ENCODE measurements around the gene ARFIP2. TPM values are rescaled to one million over a fixed set of nuclear protein-coding genes. Genes with fewer than 3 reads are reported as not detected.

ARFIP2 gene
- total RNA-seq, 1 experiment from 2014 or later: 55.1 TPM

DNA sequence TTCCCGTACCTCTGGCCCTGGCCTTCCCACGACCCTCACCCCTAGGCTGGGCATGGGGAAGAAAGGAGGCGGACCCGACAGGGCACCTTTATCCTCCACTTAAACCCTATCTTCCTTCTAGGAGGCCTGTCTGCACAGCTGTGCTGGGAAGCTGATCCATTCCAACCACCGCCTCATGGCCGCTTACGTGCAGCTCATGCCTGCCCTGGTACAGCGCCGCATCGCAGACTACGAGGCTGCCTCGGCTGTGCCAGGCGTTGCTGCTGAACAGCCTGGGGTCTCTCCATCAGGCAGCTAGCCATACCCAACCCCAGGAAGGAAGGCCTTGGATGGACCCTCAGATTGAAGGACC is 769 bp upstream of the ARFIP2 start:
- Histone ChIP-seq H3K27ac (ENCODE audit: insufficient read length, low read depth, low read length) (peak overlapping the region; percentile 29), H2BK120ac (ENCODE audit: low read depth, low read length, poor library complexity, severe bottlenecking) (no peak overlapping the region), H3K79me2 (ENCODE audit: insufficient read depth, low read length) (peaks cover 18% of the 10 kb centered on the region; the same call in 1 of the 2 replicates), H3K18ac (ENCODE audit: insufficient read length, low read depth, low read length) (peak overlapping the region; percentile 78), H3K4ac (ENCODE audit: low read depth, low read length) (peak overlapping the region; percentile 13; the same call in 1 of the 2 replicates), H4K20me1 (ENCODE audit: control insufficient read depth, insufficient read depth, insufficient read length) (no peaks in the 10 kb centered on the region), H2AFZ (ENCODE audit: low read length) (no peak overlapping the region), H2BK15ac (ENCODE audit: low read depth, low read length) (no peak overlapping the region), H2BK20ac (ENCODE audit: low read depth, low read length, poor library complexity, severe bottlenecking) (no peak overlapping the region), H3K27me3 (ENCODE audit: insufficient read depth, low read length) (no peaks in the 10 kb centered on the region), H3K4me2 (ENCODE audit: insufficient read depth, insufficient read length, low read length) (peak overlapping the region; percentile 80), H3K23ac (ENCODE audit: insufficient read length, low read depth, low read length) (no peak overlapping the region), H2AK5ac (ENCODE audit: insufficient read length, low read length) (peak overlapping the region; percentile 15), H2BK5ac (ENCODE audit: insufficient read length, low read length) (peak overlapping the region; percentile 13), H4K5ac (ENCODE audit: insufficient read length, low read depth, low read length) (peak overlapping the region; percentile 25), H3T11ph (ENCODE audit: low read length) (no peak overlapping the region), H4K8ac (replicated peaks; ENCODE audit: insufficient read length, low read depth, low read length) (no peak overlapping the region), H3K56ac (ENCODE audit: insufficient read length, low read depth, low read length) (peak overlapping the region; percentile 60), H3K4me1 (ENCODE audit: insufficient read depth, low read length) (no peaks in the 10 kb centered on the region; the same call in 1 of the 2 replicates), H4K91ac (ENCODE audit: insufficient read length, low read depth, low read length) (peak overlapping the region; percentile 23), H2BK12ac (ENCODE audit: insufficient read length, low read depth, low read length) (no peak overlapping the region), H3K23me2 (ENCODE audit: insufficient read length, low read depth, low read length, poor library complexity, severe bottlenecking) (peaks cover 13% of the 10 kb centered on the region), H3K9me3 (ENCODE audit: control insufficient read depth, low read depth, low read length) (no peaks in the 10 kb centered on the region), H3K14ac (ENCODE audit: insufficient read depth, low read length) (peak overlapping the region; percentile 50), H3K9ac (ENCODE audit: extremely low read depth, insufficient read length, low read length) (peak overlapping the region; percentile 96), H3K79me1 (ENCODE audit: insufficient read depth, low read depth, low read length, poor library complexity, severe bottlenecking) (peaks cover 16% of the 10 kb centered on the region)
- WGBS (ENCODE audit: extremely low coverage, insufficient read length, low lambda C conversion rate): no CpG with 5 or more reads among the region's 13 CpGs
- Mint-ChIP-seq H3K9me3 (no peaks in the 10 kb centered on the region), H3K4me3 (peak overlapping the region; percentile 98 to 99), H3K27ac (peak overlapping the region; percentile 96 to 100 (median 98); a peak in 6 of 7 replicates), H3K4me1 (peaks cover 11 to 13% of the 10 kb centered on the region in 2 experiments), H3K27me3 (ENCODE audit: low read depth) (no peaks in the 10 kb centered on the region; the same call in 1 of the 2 replicates), H3K36me3 (ENCODE audit: insufficient read depth in 1 of 3, low read depth in 3 of 3) (peaks cover 41 to 50% (median 46%) of the 10 kb centered on the region in 3 experiments)
- TF ChIP-seq, protein P1, sequence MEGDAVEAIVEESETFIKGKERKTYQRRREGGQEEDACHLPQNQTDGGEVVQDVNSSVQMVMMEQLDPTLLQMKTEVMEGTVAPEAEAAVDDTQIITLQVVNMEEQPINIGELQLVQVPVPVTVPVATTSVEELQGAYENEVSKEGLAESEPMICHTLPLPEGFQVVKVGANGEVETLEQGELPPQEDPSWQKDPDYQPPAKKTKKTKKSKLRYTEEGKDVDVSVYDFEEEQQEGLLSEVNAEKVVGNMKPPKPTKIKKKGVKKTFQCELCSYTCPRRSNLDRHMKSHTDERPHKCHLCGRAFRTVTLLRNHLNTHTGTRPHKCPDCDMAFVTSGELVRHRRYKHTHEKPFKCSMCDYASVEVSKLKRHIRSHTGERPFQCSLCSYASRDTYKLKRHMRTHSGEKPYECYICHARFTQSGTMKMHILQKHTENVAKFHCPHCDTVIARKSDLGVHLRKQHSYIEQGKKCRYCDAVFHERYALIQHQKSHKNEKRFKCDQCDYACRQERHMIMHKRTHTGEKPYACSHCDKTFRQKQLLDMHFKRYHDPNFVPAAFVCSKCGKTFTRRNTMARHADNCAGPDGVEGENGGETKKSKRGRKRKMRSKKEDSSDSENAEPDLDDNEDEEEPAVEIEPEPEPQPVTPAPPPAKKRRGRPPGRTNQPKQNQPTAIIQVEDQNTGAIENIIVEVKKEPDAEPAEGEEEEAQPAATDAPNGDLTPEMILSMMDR (conservative IDR thresholded peaks at IDR 0.05): no peak
- no peak for DNase-seq

All from H9 (cell line).